ENCODE measurements around the gene ALG3.

The ALG3 gene

GRCh38 chr3:184235381-184236032 is 13.3 kb downstream of the ALG3 start:
- peaks cover 3% of the 10 kb centered on the region for H3K36me3 Mint-ChIP-seq (ENCODE audit: insufficient read depth)
- peaks cover 24 to 41% of the 10 kb centered on the region in 2 donors for H3K27me3 Mint-ChIP-seq
- no peak overlapping the region for H3K27ac Mint-ChIP-seq
- no peak overlapping the region for H3K4me3 Mint-ChIP-seq
- ATAC-seq (replicated peaks) (no peak), DNase-seq (no peak)
- H3K4me1 Mint-ChIP-seq (ENCODE audit: low read depth in 2 of 2) = peaks cover 3 to 7% of the 10 kb centered on the region in 2 donors
- no peaks in the 10 kb centered on the region for H3K9me3 Mint-ChIP-seq

GRCh38 chr3:184234671-184235380 is 13.9 kb downstream of the ALG3 start:
- Mint-ChIP-seq H3K4me1 (ENCODE audit: low read depth in 2 of 2) (peaks cover 3 to 7% of the 10 kb centered on the region in 2 donors), H3K4me3 (no peak overlapping the region), H3K27me3 (peaks cover 24 to 41% of the 10 kb centered on the region in 2 donors), H3K9me3 (no peaks in the 10 kb centered on the region), H3K36me3 (ENCODE audit: insufficient read depth) (peaks cover 3% of the 10 kb centered on the region), H3K27ac (no peak overlapping the region)
- DNase-seq (no peak), ATAC-seq (replicated peaks) (no peak)

- Mint-ChIP-seq H3K9me3 (no peaks in the 10 kb centered on the region), H3K36me3 (ENCODE audit: insufficient read depth) (peaks cover 3% of the 10 kb centered on the region), H3K4me3 (no peak overlapping the region), H3K27me3 (peaks cover 24 to 42% of the 10 kb centered on the region in 2 donors), H3K4me1 (ENCODE audit: low read depth in 2 of 2) (peaks cover 3 to 7% of the 10 kb centered on the region in 2 donors), H3K27ac (no peak overlapping the region)
- DNase-seq = no peak
- no peak for ATAC-seq (replicated peaks)
Measured at GRCh38 chr3:184234224-184234623, 14.5 kb downstream of the ALG3 start.

- ATAC-seq (replicated peaks) = no peak
- Mint-ChIP-seq H3K9me3 (no peaks in the 10 kb centered on the region), H3K4me1 (ENCODE audit: low read depth in 2 of 2) (peaks cover 8 to 10% of the 10 kb centered on the region in 2 donors), H3K36me3 (ENCODE audit: insufficient read depth) (peaks cover 3% of the 10 kb centered on the region), H3K27ac (no peak overlapping the region), H3K27me3 (peaks cover 31 to 51% of the 10 kb centered on the region in 2 donors), H3K4me3 (no peak overlapping the region)
- DNase-seq = no peak
Measured at GRCh38 chr3:184233127-184233843, 15.5 kb downstream of the ALG3 start.

- H3K9me3 Mint-ChIP-seq = no peaks in the 10 kb centered on the region
- DNase-seq = no peak
- peaks cover 42 to 65% of the 10 kb centered on the region in 2 donors for H3K27me3 Mint-ChIP-seq
- peak overlapping the region; percentile 56 to 63 for H3K4me3 Mint-ChIP-seq
- no peak overlapping the region for H3K27ac Mint-ChIP-seq
- H3K4me1 Mint-ChIP-seq (ENCODE audit: low read depth in 2 of 2) = peaks cover 10% of the 10 kb centered on the region in 2 donors
- ATAC-seq (replicated peaks) = no peak
- H3K36me3 Mint-ChIP-seq (ENCODE audit: insufficient read depth) = peaks cover 3% of the 10 kb centered on the region
Measured at GRCh38 chr3:184231671-184232070, 17.1 kb downstream of the ALG3 start.

- H3K36me3 Mint-ChIP-seq (ENCODE audit: insufficient read depth) = peaks cover 3% of the 10 kb centered on the region
- H3K4me1 Mint-ChIP-seq (ENCODE audit: low read depth in 2 of 2) = peaks cover 10% of the 10 kb centered on the region in 2 donors
- peak overlapping the region; percentile 56 to 63 for H3K4me3 Mint-ChIP-seq
- ATAC-seq (replicated peaks) = no peak
- no peak for DNase-seq
- no peaks in the 10 kb centered on the region for H3K9me3 Mint-ChIP-seq
- no peak overlapping the region for H3K27ac Mint-ChIP-seq
- H3K27me3 Mint-ChIP-seq = peaks cover 49 to 67% of the 10 kb centered on the region in 2 donors
Measured at GRCh38 chr3:184230603-184231528, 17.9 kb downstream of the ALG3 start.

- peaks cover 56 to 74% of the 10 kb centered on the region in 2 donors for H3K27me3 Mint-ChIP-seq
- no peak for DNase-seq
Measured at GRCh38 chr3:184230081-184230602, 18.6 kb downstream of the ALG3 start.

GRCh38 chr3:184229394-184230080 is 19.2 kb downstream of the ALG3 start, which contains the start of gene VWA5B2:
VWA5B2 (plus strand) TSS chr3:184229585; CDS start chr3:184230529, 944 bp downstream.
- no peaks in the 10 kb centered on the region for H3K9me3 Mint-ChIP-seq
- H3K27ac Mint-ChIP-seq = peak within 1 kb of the TSS in 1 of 2 donors; percentile 75
- peak within 1 kb of the TSS; percentile 82 to 89 for H3K4me3 Mint-ChIP-seq
- H3K4me1 Mint-ChIP-seq (ENCODE audit: low read depth in 2 of 2) = peaks cover 10% of the 10 kb centered on the region in 2 donors
- ATAC-seq (replicated peaks) = peak; percentile 97
- H3K36me3 Mint-ChIP-seq (ENCODE audit: insufficient read depth) = peaks cover 3% of the 10 kb centered on the region
- H3K27me3 Mint-ChIP-seq = peaks cover 60 to 80% of the 10 kb centered on the region in 2 donors
- DNase-seq = peak; percentile 67 to 82 (median 74)

More at GRCh38 chr3:184230081-184230602, 18.6 kb downstream of the ALG3 start:
- H3K4me1 Mint-ChIP-seq (ENCODE audit: low read depth in 2 of 2) = peaks cover 10% of the 10 kb centered on the region in 2 donors
- no peak for ATAC-seq (replicated peaks)
- H3K4me3 Mint-ChIP-seq = peak overlapping the region; percentile 54 to 89
- H3K36me3 Mint-ChIP-seq (ENCODE audit: insufficient read depth) = peaks cover 3% of the 10 kb centered on the region
- H3K27ac Mint-ChIP-seq = no peak overlapping the region
- H3K9me3 Mint-ChIP-seq = no peaks in the 10 kb centered on the region

GRCh38 chr3:184228376-184229137 is 20.2 kb downstream of the ALG3 start:
- ATAC-seq (replicated peaks) (no peak), DNase-seq (no peak)
- Mint-ChIP-seq H3K4me3 (peak overlapping the region; percentile 82 to 89), H3K27me3 (peaks cover 60 to 80% of the 10 kb centered on the region in 2 donors), H3K36me3 (ENCODE audit: insufficient read depth) (peaks cover 6% of the 10 kb centered on the region), H3K27ac (peak overlapping the region in 1 of 2 donors; percentile 75), H3K9me3 (no peaks in the 10 kb centered on the region), H3K4me1 (ENCODE audit: low read depth in 2 of 2) (peaks cover 10% of the 10 kb centered on the region in 2 donors)

GRCh38 chr3:184227481-184227935 is 21.3 kb downstream of the ALG3 start:
- peaks cover 6% of the 10 kb centered on the region for H3K36me3 Mint-ChIP-seq (ENCODE audit: insufficient read depth)
- peak; percentile 30 for ATAC-seq (replicated peaks)
- H3K27ac Mint-ChIP-seq = no peak overlapping the region

GRCh38 chr3:184223946-184224345 is 24.8 kb downstream of the ALG3 start:
- Mint-ChIP-seq H3K36me3 (ENCODE audit: insufficient read depth) (peaks cover 3% of the 10 kb centered on the region), H3K4me3 (no peak overlapping the region), H3K27me3 (peaks cover 37 to 61% of the 10 kb centered on the region in 2 donors), H3K27ac (no peak overlapping the region), H3K4me1 (ENCODE audit: low read depth in 2 of 2) (peaks cover 3 to 7% of the 10 kb centered on the region in 2 donors), H3K9me3 (no peaks in the 10 kb centered on the region)
- DNase-seq (no peak), ATAC-seq (replicated peaks) (no peak)

More at GRCh38 chr3:184227481-184227935, 21.3 kb downstream of the ALG3 start:
- Mint-ChIP-seq H3K27me3 (peaks cover 53 to 80% of the 10 kb centered on the region in 2 donors), H3K4me1 (ENCODE audit: low read depth in 2 of 2) (peaks cover 10% of the 10 kb centered on the region in 2 donors), H3K4me3 (no peak overlapping the region), H3K9me3 (no peaks in the 10 kb centered on the region)
- peak; percentile 43 to 53 (median 45) for DNase-seq
